OCI-LY3 (cell line): ENCODE measurements around the gene VASN.

Experiments used
- EZH2phosphoT487 ChIP-seq: fragments of 200-600 bp; shearing (Covaris generic); IDR thresholded peaks from 2 replicates; pipeline ENCODE4 v1.6.1; 2018; ENCODE audit warnings: antibody characterized with exemption, mixed run types, low read depth
- TF ChIP-seq, protein P1 (sequence below): fragments of 200-600, 300-600 bp; sonication (generic); IDR thresholded peaks from 2 replicates; pipeline ENCODE4 v1.5.1; 2014; ENCODE audit warnings: antibody characterized with exemption, low read length, low read depth

DNA sequence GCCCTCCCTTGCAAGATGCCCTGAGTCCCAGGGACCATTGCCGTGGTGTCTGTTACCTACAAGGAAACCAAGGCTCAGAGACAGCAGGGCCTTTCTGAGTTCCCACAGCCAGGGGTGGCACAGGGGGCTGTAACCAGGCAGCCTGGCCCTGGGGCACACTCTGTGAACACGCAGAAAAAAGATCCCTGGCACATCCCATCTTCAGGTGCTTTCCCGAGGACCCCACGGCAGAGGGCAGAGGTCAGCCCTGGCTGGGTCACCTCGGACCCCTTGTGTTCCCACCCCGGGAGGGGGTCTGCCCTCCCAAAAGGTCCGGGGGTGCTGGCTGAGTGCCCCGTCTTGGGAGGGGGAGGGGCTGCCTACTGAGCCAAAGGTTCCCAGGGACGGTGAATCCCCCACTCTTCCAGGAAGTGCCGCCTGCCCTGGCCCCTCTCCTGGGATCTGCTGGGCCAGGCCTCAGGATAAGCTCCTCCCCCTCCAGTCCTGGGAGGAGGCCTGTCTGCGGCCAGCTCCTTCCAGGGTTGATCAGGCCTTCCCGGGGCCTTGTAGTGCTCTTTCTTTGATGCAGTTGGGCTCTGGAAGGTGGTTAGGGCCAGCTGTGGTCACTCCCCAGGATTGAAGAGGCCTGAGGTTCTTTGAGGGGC is 47.7 kb upstream of the VASN start:
- TF ChIP-seq, protein P1, sequence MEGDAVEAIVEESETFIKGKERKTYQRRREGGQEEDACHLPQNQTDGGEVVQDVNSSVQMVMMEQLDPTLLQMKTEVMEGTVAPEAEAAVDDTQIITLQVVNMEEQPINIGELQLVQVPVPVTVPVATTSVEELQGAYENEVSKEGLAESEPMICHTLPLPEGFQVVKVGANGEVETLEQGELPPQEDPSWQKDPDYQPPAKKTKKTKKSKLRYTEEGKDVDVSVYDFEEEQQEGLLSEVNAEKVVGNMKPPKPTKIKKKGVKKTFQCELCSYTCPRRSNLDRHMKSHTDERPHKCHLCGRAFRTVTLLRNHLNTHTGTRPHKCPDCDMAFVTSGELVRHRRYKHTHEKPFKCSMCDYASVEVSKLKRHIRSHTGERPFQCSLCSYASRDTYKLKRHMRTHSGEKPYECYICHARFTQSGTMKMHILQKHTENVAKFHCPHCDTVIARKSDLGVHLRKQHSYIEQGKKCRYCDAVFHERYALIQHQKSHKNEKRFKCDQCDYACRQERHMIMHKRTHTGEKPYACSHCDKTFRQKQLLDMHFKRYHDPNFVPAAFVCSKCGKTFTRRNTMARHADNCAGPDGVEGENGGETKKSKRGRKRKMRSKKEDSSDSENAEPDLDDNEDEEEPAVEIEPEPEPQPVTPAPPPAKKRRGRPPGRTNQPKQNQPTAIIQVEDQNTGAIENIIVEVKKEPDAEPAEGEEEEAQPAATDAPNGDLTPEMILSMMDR, result no peak
- no peak for TF ChIP-seq EZH2phosphoT487
